HG02981 (cell line): Measurements from ENCODE around the gene HOXD12.

Experiments
- ATAC-seq: cut with Tn5 transposase; IDR thresholded peaks from one replicate; pipeline ENCODE4 v1.9.1; 2021; ENCODE audit warnings: mild to moderate bottlenecking, moderate library complexity; ENCODE audit not compliant: unreplicated experiment

HOXD12 gene

GRCh38 chr2:176105078-176105729, 5.6 kb downstream of the HOXD12 start:
- ATAC-seq = no peak

- no peak for ATAC-seq
Observed at GRCh38 chr2:176105730-176106580, 6.4 kb downstream of the HOXD12 start.

- no peak for ATAC-seq
Observed at GRCh38 chr2:176106581-176107539, 7.3 kb downstream of the HOXD12 start, which contains the start of gene HOXD11. Gene HOXD11, plus strand, starts transcription at chr2:176107280. Its CDS starts 76 bp downstream, at chr2:176107356.

DNA sequence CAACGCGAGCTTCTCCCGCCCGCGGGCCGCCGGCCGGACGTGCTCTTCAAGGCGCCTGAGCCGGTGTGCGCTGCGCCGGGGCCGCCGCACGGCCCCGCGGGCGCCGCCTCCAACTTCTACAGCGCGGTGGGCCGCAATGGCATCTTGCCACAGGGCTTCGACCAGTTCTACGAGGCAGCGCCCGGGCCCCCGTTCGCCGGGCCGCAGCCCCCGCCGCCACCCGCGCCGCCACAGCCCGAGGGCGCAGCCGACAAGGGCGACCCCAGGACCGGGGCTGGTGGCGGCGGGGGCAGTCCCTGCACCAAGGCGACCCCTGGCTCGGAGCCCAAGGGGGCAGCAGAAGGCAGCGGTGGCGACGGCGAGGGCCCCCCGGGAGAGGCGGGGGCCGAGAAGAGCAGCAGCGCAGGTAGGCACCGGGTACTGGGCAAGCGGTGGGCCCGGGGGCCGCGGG, 8.2 kb downstream of the HOXD12 start:
- ATAC-seq = no peak

DNA sequence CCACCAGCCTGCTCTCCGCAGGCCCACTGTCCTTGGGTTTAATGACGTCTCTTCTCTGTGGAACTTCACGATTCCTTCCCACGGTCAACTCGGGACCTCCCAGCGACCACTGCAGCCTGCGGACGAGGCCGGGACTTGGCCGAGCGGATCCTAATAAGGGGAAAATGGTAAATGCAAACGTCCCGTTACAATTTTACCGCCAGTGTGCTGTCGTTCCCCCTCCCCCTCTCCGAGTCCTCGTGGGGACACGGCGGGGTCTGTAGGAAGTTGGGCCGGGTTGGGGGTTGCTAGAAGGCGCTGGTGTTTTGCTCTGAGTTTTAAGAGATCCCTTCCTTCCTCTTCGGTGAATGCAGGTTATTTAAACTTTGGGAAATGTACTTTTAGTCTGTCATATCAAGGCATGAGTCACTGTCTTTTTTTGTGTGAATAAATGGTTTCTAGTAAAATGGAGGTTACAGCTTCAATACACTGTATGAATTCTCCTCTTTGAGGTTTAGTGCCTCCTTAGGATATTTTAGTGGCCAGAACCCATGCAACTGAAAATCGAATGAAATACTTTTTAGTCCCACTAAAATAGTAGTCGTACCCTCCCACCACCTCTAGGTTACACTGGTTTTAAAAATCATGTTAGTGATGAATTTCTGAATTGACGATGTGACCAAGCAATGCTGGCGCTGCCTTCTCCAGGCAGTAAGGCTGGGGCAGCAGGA, 9.8 kb downstream of the HOXD12 start:
- ATAC-seq = no peak

DNA sequence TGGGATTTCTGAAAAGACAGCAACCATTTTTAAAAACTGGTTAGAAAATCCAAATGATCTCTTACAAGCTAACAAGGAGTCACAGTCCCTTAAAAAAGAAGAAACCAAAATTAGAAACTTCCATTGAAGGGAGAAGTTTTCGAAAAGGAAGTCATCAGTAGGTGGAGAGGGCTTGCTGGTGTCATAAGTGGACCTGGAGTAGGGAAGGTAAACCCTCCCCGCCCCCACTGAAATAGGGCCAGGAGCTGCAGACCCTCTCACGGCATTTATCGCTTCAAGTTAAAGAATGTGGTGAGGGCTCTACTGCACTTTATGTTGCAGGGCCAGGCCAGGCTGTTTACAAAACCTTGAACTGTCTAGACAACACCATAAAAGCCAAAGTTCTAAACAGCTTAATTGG, 10.4 kb downstream of the HOXD12 start:
- ATAC-seq = no peak

DNA sequence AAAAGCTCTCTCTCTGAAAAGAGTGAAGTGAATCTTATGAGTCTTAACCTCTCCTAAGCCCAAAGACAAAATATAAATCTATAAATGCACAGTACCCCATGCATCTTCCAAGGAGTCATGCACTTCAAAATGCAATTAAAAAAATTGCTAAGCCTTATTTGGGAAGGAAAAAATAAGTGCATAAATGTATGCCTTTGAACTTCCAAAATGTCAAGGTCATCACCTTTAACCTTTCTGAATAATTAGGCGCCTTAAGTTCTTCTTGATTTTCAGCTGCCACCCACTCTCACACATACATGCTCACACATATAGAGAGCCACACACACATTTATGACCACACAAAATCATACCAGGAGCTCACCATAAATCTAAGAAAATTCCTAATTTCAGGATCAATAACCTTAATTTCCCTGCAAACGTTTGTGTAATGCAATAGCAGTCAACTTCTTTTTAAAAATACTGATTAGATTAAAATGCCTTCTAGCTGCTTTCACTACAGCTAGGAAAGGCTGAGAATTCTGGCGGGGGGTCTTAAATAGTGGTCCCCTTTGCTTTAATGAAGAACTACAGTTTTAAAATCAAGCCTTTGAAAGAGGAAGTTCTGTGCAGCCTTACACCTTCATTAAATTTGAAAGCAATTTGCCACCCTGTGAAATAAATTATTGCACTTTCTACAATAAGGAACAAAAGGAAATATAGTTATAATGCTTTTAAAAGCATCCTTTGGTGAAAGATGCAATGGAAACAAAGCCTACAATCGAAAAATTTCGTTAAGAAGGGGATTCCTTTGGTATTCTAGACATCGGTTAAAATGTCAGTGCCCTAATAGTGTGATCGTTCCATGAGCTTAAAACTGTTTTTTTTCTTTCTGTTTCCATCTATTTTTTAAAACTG, 11.1 kb downstream of the HOXD12 start:
- no peak for ATAC-seq

DNA sequence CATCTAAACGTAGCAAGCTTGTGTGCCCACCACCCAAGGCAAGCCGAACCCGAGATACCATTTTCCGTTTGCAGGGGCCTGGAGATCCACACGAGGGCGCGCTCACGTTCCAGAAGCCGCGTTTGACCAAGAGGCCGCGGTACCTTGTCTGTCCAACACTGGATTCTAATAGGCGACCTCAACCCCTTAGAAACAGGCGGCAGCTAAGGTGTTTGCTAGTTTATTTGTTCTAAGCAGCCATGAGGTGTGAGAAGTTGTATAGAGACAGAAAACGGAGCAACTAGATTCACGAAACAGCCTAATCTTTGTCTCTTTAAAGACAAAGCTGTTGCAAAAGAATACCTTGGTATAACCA, 11.7 kb downstream of the HOXD12 start:
- no peak for ATAC-seq

DNA sequence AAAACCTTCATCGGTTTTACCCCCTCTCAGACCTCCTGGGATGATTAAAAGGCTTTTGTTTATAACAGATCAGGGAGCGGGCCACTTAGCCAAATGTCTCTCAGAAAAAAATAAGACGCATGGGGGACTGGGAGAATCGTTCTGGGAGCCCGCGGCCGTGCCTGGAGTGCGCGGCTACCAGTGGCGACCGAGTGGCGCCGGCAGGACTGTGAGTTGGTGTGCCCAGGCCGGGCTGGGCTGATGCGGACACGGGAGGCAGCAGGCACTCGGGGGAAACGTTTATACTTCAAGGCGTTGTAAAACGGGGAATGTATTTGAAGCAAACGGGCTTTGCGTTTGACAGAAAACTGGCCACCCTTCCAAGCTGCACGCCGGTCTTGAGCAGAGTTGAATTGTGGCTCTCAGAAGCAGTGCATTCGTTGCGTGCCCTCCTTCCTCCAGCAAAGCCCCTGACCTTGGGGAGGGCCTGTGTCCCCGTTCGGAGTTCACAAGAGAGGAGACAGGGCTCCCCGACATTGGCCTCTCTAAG, 12.3 kb downstream of the HOXD12 start:
- ATAC-seq = no peak

GRCh38 chr2:176112375-176113302, 13.0 kb downstream of the HOXD12 start:
- no peak for ATAC-seq

- ATAC-seq = no peak
Observed at GRCh38 chr2:176114120-176114929, 14.7 kb downstream of the HOXD12 start.

DNA sequence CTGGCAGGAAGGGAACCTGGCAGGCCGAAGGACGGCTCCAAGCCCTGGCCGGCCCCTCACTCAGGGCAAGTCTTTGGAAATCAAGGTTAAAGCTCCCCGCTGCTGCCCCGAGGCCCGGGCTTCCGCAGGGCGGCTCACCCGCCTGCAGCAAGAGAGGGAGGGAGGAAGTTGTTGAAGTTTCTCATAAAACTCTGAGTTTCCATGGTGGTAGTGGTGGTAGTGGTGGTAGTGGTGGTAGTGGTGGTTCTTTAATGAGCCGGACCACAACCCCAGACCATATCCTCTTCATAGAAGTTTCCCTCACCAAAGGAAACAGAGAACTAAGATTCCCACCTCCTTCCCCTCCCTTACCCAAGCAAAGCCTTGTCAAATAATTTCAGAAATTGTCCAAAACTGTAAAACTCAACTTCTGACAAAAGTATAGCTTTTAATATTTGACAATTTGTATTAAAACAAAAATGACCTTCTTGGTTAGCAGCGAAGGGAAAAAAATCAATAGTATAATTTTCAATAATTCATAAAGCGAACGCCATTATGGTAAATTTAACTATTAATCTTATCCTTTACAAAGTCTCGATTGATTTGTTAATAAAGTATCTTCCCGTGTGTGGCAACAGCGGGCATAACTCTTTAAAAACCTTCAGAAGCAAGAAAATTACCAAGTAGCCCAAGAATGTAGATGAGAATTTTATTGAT, 15.5 kb downstream of the HOXD12 start:
- ATAC-seq = no peak

DNA sequence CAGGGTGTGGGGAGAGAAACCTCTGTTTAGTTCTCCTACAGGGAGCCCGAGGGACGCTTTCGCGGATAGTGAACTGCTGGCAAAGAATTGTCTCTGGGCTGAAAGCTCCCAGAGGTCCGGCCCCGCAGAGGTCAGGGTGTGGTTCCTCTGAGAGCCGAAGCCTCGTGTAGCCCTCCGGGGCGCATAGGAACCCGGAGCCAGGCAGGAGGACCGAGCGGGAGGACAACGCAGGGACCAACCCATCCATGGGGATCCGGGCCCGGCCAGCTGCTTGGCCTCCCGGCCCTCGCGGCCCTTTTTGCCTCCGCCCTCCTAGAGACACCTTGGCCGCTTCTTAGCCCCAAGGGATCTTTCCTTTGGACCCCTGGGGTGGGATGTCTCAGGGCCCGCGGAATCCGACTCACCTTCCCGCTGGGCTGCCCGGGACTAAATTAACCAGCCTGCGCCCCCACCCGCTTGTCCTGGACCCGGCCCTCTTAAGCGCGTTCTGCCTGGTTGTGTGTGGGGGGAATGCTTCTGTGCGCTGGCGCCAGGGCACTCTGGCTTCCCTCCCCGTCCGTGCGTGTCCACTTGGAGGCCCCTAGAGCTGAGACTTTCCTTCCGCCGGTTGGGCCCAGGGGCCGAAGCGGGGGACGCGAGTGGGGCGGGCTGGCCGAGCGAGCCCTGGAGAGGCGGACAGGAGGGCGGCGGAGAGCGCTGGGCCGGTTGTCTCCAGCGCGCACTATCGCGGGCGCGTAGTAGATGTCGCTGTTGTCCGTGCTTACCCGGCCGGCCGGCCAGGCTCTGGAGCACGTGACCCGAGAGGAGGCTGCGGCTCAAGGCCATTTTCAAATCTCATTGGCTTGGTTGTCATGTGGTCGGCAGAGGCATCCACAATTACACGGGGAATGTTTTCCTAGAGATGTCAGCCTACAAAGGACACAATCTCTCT, 16.6 kb downstream of the HOXD12 start, which contains the start of gene HOXD10:
TSS of gene HOXD10 (plus strand) at position 896 of the 931 bp plus-strand sequence. CDS start 56 bp downstream, outside the sequence.
- ATAC-seq = no peak

GRCh38 chr2:176117162-176117822, 17.7 kb downstream of the HOXD12 start:
- ATAC-seq = no peak

- ATAC-seq = no peak
Observed at GRCh38 chr2:176117823-176118371, 18.3 kb downstream of the HOXD12 start.
